NCI-H82 (cell line): ENCODE measurements around the gene PPP1R3C.

Experiments used
- DNase-seq: peaks from one replicate; lab custom pipeline; 2025; lab: John Stamatoyannopoulos, UW

PPP1R3C gene

DNA sequence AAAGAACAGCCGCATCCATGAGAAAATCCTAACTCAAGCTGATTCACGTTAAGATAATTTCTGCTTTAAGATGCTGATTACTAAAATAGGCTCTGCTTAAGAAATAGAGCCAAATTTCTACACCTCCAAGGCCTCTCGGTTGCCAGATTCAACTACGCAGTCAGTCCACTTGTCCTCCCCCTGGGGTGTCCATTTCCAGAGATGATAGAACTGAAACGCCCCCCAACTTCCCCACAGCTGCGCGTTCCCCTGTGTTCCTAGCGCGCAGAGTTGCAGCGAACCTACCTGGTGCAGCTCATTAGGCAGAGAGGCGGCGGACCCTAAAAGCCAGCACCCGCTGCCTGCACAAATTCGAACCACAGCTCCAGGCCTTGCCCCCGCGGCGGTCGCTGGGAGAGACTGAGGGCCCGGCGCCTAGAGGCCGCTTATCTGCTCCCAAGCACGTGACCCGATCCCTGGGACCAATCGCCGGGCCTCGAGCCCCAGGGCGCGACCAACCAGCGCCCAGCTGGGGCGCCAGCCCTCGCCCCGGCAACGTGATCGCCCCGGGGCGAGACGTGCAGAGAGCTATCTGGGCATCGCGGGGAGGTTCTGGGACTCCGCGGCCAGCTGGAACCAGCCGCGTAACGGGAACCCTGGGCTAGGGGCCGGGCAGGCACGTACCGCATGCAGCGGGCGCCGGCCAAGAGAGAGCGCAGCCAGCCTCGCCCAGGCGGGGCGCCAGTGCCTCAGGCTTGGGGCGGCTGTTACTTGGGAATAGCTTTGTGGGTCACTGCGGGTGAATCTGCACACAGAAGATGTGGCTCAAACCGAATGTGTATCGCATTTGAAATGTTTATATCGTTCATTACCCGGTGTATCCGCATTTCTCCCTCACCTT lies at the start of gene PPP1R3C:
Gene PPP1R3C, minus strand, starts transcription at position 401 of the 880 bp plus-strand sequence. Its CDS starts 102 bp downstream, at position 299.
- DNase-seq: peak; percentile 52

DNA sequence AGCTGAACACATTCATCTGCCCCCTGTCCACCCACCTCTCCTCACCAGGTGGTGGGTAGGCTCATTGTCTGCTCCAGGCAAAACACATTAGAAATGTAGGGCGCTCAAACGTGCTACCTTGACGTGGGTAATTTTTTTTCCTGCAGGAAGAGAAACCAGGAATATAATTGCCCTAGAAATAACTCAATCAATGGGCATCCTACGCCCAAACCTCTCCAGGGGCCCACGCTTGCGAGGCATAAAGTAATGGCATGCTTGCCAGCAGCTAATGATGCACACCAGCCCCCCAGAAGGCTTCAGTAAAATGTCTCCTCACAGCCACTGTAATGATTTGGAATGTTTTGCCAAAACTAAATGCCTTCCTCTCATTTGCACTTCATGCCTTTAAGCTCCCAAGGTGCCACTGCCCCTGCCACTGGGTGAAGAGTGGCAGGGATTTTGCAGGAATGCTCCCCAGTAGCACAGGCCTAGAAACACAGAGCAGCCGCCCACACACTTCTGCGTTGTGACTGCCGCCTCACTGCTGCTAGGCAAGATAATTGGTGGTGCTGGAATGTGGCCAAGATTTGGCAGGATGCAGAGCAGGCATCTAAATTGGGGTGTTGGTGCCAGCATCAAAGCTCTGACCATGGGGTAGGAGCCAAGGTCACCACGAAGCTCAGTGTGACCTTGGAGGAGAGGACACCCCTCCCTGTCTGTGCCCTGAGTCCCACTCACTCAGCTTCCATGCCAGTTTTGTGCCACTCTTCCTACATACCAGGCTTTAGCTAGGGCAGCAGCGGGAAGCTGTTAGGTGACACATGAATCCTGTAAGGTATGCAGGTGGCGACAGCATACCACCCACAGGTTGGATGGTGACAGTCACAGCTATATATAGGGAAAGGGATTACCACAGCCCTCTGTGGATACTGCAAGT lies 48.7 kb upstream of the PPP1R3C start:
- no peak for DNase-seq

DNA sequence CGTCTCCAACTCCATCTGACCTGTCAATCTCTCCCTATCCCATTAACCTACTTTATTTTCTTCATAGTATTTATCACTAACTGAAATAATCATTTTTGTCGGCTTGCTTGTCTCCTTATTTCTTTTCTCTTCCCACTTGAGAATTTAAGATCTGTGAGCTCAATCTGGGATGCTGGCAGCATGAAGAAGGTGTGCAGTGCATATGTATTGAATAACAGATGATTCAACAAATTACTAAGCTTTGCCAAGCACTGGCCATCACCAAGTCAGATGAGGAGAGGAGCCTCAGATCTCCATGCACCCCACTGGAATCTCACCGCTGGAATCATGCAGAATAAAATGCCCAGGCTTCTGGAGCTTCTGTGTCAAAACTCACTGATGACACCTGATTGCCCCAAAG lies 47.6 kb upstream of the PPP1R3C start:
- DNase-seq: no peak

DNA sequence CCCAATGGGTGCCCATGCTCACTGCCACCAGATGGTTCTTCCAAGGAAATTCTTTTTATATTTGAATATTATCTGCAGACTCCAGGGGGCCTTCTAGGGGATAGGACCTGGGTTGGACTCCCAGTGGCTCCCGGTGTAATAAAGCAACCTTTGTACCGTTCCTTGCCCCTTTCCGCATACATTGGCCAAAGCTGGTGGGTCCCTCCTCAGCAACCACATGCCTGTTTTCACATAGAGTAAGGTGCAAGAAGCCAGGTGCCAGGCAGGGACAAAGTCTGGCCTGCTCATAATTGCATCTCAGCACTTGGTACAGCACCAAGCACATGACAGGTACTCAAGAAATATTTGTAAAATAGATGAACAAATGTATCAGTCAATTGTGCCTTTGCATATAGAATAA lies 46.4 kb upstream of the PPP1R3C start:
- no peak for DNase-seq

DNA sequence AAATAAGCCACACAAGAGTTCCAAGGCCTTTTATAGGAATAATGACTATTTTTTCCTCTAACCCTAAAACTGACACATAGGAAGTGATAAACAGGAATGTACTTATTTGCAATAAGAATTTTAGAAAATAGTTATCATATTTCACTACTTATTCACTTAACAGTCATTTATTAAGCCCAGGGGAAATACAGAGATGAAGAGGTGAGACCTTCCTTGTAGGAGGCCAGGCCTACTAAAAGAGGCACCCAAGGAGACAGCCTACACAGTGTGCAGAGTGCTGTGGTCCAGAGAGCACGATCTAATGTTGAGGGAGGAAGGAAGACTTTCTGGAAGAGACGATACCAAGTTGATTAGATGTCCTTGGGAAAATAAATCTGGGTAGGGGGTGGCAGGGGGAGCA lies 45.0 kb upstream of the PPP1R3C start:
- DNase-seq: no peak

DNA sequence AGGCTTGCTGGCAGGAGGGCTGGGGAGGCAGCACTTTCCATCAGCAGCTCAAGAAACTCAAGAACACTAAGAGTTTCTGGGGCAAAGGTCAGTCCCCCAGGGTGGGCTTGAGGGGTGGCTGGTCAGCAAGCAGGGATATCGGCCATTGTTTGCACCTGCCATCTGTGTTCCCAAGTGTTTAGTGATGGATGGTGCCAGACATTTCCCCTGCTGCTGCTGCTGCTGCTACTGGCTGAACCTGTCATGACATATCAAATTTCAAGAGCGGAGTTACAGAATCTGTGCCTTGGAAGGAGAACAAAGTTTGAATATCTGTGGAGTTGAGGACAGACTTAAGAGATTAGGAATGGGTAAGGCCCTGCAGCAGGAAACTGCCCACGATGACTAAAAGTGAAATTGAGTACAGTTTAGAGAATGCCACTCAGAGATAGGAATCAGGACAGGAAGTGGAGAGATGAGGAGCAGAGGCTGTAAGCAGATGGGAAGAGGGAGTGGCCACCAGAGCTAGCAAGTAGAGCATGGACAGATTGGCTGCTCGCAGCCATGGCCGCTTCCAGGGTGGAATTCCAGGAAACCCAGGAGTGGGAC lies 39.2 kb upstream of the PPP1R3C start:
- peak; percentile 68 for DNase-seq

DNA sequence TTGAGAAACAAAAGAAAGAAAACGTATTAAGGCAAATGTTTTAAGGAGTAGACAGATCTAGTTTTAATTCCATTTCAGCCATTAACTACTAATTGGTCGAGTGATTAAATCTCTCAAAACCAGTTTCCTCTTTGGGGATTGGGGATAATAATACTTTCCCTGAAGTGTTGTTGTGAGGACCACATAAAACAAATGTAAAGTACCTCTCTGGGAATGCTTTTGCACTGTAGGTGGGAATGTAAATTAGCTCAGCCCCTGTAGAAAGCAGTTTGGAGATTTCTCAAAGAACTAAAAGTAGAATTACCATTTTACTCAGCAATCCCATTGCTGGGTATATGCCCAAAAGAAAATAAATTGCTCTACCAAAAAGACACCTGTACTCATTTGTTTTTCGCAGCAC lies 36.0 kb upstream of the PPP1R3C start:
- no peak for DNase-seq

DNA sequence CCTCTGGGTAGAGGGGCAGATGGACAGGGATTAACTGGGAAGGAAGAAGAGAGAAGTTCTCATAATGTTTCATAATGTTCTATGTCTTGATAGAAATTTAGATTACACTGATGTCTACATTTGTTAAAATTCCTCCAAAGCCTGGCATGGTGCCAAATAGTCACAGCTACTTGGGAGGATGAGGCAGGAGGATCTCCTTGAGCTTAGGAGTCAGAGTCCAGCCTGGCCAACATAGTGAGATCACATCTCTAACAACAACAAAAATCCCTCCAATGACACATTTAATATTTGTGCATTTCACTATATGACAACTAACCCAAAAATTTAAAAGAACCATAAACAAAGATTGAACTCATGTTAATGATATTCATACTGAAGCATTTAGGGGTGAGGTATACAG lies 33.0 kb upstream of the PPP1R3C start:
- DNase-seq: no peak

DNA sequence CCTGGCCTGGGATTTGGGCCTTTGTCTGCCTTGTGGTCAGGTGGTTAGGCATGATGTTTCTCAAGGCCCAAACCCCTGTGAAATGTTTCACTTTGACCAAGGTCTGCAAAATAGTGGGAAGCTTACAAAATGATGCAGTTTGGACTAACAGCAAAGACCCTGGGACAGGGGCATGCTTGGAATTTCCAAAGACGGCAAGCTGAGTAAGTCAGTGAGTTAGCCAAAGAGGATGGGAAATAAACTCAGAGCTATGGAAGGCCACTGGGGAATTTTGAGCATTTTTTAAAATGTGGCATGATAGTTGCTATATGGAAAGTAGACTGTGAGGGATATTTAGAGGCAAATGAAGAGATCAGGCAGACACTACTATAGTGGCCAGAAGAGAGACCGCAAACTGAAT lies 31.6 kb upstream of the PPP1R3C start:
- no peak for DNase-seq

DNA sequence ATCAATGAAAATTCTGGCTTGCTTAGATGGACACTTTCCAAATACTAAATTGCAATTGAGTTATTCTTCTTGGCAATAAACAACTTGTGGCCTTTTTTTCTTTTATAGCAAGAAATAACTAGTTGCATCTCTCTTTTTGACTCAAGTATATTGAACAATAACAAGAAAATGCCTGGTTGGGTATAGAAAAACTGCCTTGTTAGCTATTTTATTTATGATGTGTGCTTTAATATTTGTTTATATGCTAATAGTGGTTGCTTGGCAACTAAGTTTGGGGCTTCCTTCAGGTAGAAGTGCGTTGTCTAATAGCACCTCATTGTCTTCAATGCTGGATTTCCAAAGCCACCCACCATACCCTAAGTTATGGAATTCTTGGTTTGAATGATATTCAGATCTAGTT lies 30.1 kb upstream of the PPP1R3C start:
- DNase-seq: no peak

DNA sequence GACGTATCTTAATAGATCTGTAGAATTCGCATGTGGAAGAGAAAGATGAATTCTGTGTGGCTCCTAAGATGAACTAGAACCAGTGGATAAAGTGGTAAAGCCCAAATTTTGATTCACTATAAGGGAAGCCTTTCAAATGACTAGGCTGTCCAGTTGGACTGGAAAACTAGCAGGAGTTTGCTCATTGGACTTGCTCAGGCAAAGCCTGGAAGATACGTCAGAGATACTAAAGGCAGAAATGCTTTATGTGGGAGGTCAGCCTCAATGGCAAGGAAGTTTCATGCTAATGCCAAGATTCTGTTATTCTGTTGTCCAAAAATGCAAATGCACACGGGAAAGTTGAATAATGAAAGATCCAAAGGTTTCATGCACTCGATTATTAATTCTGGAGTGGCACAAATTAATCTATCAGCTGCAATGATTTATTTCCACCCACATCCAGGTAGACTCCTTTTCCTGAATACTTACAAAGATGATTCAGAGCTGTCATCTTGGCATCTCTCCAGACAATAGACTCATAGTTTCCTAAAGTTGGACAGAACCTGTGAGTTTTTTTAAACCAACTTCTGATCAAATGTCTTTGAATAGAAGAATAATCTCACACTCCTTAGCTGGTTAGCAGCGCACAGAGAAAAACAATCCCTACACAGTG lies 20.5 kb upstream of the PPP1R3C start:
- no peak for DNase-seq

DNA sequence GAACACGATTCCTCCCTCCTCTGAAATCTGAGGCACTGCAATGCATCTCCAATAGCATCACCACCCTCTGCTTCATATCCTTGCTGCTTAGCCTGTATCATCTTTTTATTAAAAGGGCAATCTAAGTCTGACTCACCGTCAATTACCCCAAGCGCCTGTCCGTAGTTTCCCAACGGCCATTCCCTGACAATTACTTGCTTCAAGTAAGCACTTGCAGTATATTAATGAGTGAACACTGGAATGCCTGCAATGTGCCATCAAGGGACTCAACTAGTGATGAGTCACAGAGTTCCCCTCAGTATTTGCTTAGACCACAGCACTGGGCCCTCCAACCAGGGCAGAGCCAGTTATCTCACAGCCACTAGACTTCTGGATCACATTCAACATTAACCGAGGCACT lies 19.5 kb upstream of the PPP1R3C start:
- no peak for DNase-seq

DNA sequence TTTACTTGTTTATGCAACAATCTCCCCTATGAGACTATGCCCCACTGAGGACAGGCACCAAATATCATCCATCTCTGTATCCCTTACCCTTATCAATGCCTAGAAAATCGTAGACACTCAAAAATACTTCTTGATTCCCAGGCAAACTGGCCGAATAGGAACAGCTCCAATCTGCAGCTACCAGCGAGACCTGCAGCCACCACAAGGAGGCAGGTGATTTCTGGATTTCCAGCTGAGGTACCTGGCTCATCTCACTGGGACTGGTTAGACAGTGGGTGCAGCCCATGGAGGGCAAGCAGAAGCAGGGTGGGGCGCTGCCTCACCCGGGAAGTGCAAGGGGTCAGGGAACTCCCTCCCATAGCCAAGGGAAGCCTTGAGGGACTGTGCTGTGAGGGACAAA lies 10.8 kb upstream of the PPP1R3C start:
- DNase-seq: peak; percentile 3

DNA sequence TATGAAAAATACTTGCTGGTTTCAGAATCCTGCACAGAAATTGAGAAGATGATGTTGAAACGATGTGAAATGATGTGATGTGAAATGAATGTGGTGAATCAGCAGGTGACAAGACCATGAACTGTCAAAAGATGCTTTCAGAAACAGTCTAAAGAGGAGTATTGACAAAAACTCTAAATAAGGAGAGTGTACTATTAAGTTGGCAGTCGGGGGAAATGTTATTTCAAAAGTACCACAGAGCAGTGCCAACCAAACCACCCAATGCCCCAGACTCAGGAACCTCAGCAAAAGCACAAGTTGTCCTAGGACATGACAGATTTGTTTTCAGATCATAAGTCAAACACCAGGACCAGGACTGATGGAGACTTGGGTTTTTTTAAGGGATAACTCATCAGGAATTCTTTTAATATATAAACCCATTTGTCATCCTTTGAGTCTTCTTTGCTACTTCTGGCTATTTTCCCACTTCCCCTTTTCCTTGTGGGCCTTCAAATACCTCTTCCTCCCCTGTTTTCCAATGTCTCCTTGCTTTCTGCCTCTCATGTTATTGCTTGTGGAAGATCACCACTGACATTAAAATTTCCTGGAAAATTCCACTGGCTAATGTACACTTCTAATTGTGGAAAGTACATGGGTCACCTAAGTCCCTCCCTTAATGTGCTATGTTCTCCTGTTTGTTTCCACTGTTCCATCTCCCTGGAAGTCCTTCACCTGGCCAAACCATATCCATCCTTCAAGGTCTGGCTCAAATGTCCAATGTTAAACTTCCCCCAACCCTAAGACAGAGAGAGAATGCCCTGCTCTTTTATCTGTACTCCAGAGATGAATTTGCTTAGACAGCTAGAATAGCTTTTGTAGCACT lies 10.2 kb upstream of the PPP1R3C start:
- DNase-seq: no peak

DNA sequence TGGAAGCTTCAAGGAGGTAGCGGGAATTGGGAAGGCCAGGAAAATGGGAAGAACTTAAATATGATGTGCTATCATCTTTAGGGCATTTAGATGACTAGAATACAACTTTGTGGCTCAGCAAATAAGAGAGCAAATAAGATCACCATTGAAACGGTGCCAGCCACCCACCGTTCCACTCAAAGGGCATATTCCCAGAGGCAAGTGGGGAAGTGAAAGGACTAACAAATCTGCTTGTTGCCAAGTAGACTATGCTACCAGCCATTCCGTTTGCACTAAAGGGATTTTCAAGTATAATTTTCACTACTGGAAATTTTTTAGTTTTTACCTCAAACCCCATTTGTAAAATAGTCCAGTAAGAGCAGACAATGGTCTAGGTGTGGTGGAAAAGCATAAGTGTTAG lies 4.0 kb upstream of the PPP1R3C start:
- DNase-seq: no peak

DNA sequence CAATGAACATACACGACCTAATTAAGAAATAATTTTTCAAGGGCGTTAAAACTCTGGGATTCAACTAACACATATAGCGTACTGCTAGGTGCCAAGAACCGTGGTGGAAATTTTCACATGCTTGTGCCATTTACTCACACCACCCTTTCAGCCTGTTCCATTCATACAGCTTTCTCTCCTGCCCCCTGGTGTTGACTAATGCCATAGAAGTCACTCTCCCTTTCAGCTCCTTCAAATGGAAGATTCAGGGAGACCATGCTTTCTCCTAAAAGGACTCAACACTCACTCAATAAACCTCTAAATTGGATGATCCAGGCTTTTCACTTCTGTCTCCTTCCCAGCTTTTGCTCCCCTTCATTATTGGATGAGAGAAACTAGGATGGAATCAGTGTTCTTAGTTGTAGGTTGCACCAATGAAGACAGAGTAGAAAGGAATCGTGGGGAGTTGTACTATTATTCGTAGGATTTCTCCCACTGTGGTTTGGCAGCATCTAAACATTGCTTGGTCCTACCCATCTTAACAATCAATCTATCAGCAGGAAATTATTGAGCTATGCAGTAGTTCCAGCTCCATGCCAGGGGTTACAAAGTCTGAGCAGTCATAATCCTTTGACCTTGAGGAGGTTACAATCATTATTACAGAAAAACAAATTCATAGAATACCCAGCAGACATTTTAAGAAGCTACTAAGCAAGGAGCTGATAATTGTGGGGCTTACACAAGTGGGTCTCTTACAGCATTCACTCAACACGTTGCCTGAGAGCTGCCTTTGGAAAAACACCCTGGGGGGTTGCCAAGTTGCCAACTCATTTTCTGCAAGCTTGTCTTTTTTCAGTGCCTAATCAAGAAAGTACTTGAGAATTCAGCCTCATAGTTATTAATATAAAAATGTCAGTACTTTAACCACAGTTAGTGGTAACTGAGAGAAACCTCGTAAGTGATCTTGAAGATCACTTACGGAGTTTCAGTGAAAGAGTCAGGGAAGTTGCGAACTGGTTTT lies 2.8 kb upstream of the PPP1R3C start:
- DNase-seq: peak; percentile 86

DNA sequence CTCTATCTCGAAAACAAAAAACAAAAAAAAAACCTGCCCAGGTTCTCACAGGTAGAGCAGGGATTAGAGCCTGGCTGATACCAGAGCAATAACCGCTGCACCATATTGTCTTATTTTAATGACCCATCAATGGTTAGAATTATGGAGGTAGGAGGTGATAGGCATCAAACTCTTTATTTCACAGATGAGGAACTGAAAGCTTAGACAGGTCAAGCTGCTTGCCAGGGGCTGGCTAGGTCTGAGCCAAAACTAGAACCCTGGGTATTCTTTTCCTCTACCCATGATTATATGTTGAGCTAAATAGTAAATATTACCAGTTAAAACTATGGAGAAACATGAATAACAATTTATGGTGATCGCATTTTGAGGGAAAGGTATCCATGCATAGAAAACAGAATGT lies 2.0 kb upstream of the PPP1R3C start:
- no peak for DNase-seq

DNA sequence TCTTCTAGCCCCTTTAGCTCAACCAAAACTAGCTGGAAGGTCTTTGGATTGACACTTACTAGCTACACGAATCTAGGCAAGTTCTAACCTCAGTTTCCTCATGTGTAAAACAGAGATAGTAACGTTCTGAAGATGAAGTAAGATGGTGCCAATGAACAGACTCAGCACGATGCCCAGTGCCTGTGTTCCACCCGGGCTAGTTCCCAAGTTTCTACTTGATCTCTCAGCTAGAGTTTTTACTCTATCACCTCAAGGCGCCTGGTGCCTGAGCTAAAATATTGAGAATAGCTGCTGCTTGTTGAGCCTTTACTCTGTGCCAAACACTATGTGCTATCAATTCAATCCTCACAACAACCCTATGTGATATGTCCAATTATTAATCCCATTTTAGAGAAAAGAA lies 1.4 kb upstream of the PPP1R3C start:
- no peak for DNase-seq

DNA sequence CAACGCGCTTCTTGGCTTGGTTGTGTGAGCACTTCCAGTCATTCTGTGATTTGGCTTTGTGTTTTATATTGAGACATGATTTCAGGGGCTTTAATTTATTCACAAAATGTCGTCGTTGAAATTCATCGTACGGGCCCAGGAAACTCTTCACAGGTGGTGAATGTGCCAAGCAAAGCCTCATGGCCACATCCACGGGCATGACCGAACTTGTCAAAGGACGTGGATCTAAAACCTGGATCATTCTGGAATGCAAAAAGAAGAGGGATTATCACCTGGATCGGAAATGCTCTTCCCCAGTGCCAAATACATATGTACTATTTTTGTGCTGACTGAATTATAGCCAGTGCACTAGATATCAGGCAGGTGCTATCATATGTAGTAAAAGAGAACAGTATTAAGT lies 2.2 kb downstream of the PPP1R3C start:
- no peak for DNase-seq
